Fibroblast of mammary gland (primary cell): ENCODE measurements around the gene ANKRD44.

ENCODE experiments used
- DNase-seq: peaks from one replicate; pipeline ENCODE4 v3.0.0-alpha.2; 2010; ENCODE audit warnings: low read depth
- H3K4me3 ChIP-seq: 2 replicates; pipeline ENCODE4 v1.5.1; 2011; ENCODE audit warnings: low read depth, mild to moderate bottlenecking, low read length, moderate library complexity; ENCODE audit not compliant: control insufficient read depth
- CTCF ChIP-seq: conservative IDR thresholded peaks from 2 replicates; pipeline ENCODE4 v1.5.1; 2011; ENCODE audit warnings: low read depth, low read length, inconsistent platforms; ENCODE audit not compliant: control insufficient read depth, insufficient read depth

The ANKRD44 gene

GRCh38 chr2:197090742-197091367 lies 219.7 kb downstream of the ANKRD44 start:
- H3K4me3 ChIP-seq, result no peak overlapping the region
- no peak for DNase-seq
- TF ChIP-seq CTCF, result no peak

GRCh38 chr2:197089655-197090054 lies 220.9 kb downstream of the ANKRD44 start:
- DNase-seq, result no peak
- no peak for TF ChIP-seq CTCF

GRCh38 chr2:197088694-197089093 lies 221.9 kb downstream of the ANKRD44 start:
- DNase-seq, result peak; percentile 69
- no peak overlapping the region for H3K4me3 ChIP-seq
- TF ChIP-seq CTCF, result no peak

More at GRCh38 chr2:197089655-197090054, 220.9 kb downstream of the ANKRD44 start:
- H3K4me3 ChIP-seq, result no peak overlapping the region

- no peak for TF ChIP-seq CTCF
- DNase-seq, result no peak
- H3K4me3 ChIP-seq, result no peak overlapping the region
Observed at GRCh38 chr2:197086500-197086899, 224.1 kb downstream of the ANKRD44 start.

GRCh38 chr2:197085665-197086064 lies 224.9 kb downstream of the ANKRD44 start:
- no peak overlapping the region for H3K4me3 ChIP-seq
- no peak for DNase-seq
- TF ChIP-seq CTCF, result no peak

GRCh38 chr2:197081294-197081693 lies 229.3 kb downstream of the ANKRD44 start:
- no peak overlapping the region for H3K4me3 ChIP-seq
- no peak for DNase-seq
- TF ChIP-seq CTCF, result no peak
